Rectal smooth muscle tissue (tissue), 1 donor: ENCODE data around the gene DLGAP1.

Experiments used
- H3K27ac ChIP-seq: one replicate; pipeline ENCODE4 v1.7.0; 2013; ENCODE audit warnings: low read depth, low read length, inconsistent platforms
- H3K27me3 ChIP-seq: one replicate; pipeline ENCODE4 v1.7.0; 2013; ENCODE audit warnings: low read length; ENCODE audit not compliant: control insufficient read depth, insufficient read depth
- H3K36me3 ChIP-seq: one replicate; pipeline ENCODE4 v1.7.0; 2013; ENCODE audit warnings: low read length; ENCODE audit not compliant: control insufficient read depth, insufficient read depth
- H3K4me1 ChIP-seq: one replicate; pipeline ENCODE4 v1.7.0; 2013; ENCODE audit warnings: low read length; ENCODE audit not compliant: control insufficient read depth, insufficient read depth
- H3K4me3 ChIP-seq: one replicate; pipeline ENCODE4 v1.7.0; 2013; ENCODE audit warnings: low read length
- H3K9ac ChIP-seq: one replicate; pipeline ENCODE4 v1.7.0; 2013; ENCODE audit warnings: low read length

DLGAP1 gene

DNA sequence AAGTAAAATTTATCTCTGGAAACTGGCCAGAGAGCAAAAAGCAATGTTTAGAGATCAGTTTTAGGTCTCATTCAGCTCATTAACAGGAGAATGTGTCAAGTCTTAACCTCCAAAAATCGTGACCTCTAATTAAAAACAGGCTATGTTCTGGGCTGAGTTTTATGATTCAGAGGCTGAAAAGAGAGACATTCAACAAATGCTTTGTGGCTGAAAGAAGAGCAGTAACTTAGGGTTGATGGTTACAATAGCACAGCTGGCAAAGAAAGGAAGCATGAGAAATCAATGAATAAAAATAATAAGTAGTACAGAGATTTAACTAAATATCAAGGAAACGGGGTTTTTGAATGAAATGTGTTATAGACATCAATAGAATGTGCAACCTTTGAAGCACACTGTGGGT, 992.1 kb downstream of the DLGAP1 start:
- no peak overlapping the region for H3K9ac ChIP-seq
- no peaks in the 10 kb centered on the region for H3K4me1 ChIP-seq
- no peak overlapping the region for H3K4me3 ChIP-seq
- no peak overlapping the region for H3K27ac ChIP-seq
- no peaks in the 10 kb centered on the region for H3K27me3 ChIP-seq
- no peaks in the 10 kb centered on the region for H3K36me3 ChIP-seq

- no peaks in the 10 kb centered on the region for H3K4me1 ChIP-seq
- H3K27ac ChIP-seq, result no peak overlapping the region
- no peak overlapping the region for H3K9ac ChIP-seq
- no peaks in the 10 kb centered on the region for H3K36me3 ChIP-seq
- no peaks in the 10 kb centered on the region for H3K27me3 ChIP-seq
- H3K4me3 ChIP-seq, result no peak overlapping the region
Measured at GRCh38 chr18:3461704-3462103, 993.4 kb downstream of the DLGAP1 start.

DNA sequence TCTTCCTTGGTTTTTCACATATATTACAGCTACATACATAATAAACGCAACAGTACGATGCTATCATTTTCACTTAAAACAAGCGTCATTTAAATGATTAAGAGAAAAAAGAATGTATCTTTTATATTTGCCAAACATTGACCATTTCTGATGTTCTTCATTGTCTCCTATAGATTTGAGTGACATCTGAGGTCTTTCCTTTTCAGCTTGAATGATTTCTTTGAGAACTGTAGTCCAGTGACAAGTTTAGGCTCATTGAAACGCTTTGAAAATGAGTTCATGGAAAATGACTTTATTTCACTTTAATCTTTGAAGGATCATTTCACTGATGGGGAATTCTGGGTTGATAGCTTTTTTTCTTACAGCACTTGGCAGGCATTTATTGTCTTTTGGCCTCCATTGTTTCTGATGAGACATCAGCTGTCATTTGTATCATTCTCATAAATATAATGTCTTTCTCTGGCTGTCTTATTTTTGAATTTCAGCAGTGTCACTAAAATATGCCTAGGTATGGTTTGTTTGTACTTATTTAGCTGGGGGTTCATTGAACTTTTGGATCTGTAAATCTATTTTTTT, 994.2 kb downstream of the DLGAP1 start:
- Histone ChIP-seq H3K27ac (no peak overlapping the region), H3K27me3 (no peaks in the 10 kb centered on the region), H3K4me1 (peaks cover 8% of the 10 kb centered on the region), H3K36me3 (no peaks in the 10 kb centered on the region), H3K9ac (no peak overlapping the region), H3K4me3 (no peak overlapping the region)

GRCh38 chr18:3458952-3459853, 995.9 kb downstream of the DLGAP1 start:
- Histone ChIP-seq H3K4me1 (peaks cover 20% of the 10 kb centered on the region), H3K27me3 (no peaks in the 10 kb centered on the region), H3K27ac (no peak overlapping the region), H3K4me3 (no peak overlapping the region), H3K9ac (no peak overlapping the region), H3K36me3 (no peaks in the 10 kb centered on the region)

- Histone ChIP-seq H3K27me3 (no peaks in the 10 kb centered on the region), H3K4me3 (no peak overlapping the region), H3K9ac (no peak overlapping the region), H3K4me1 (peaks cover 20% of the 10 kb centered on the region), H3K36me3 (no peaks in the 10 kb centered on the region), H3K27ac (no peak overlapping the region)
Measured at GRCh38 chr18:3458378-3458777, 996.7 kb downstream of the DLGAP1 start.

- Histone ChIP-seq H3K36me3 (no peaks in the 10 kb centered on the region), H3K27ac (no peak overlapping the region), H3K9ac (no peak overlapping the region), H3K4me3 (no peak overlapping the region), H3K27me3 (no peaks in the 10 kb centered on the region), H3K4me1 (peaks cover 20% of the 10 kb centered on the region)
Measured at GRCh38 chr18:3457261-3457724, 997.8 kb downstream of the DLGAP1 start.

DNA sequence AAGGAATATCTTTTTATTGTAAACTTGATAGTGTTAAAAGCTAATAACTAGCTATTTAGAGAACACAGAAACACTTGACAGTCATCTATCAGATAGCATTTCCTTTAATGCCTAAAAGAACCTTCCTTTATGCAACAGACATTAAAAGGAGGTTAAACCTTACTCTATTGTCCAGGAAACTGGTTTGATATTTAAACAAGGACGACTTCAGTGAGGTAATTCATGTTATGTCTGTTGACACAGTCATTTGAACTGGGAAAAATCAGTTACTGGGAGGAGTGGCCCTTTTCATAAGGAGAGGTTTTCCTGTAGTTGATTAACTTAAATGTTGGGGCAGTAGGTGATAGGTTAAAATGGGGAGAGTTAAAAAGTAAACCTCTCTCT, 998.4 kb downstream of the DLGAP1 start:
- peaks cover 20% of the 10 kb centered on the region for H3K4me1 ChIP-seq
- peak overlapping the region; percentile 19 for H3K27ac ChIP-seq
- no peak overlapping the region for H3K9ac ChIP-seq
- no peaks in the 10 kb centered on the region for H3K36me3 ChIP-seq
- H3K4me3 ChIP-seq, result no peak overlapping the region
- no peaks in the 10 kb centered on the region for H3K27me3 ChIP-seq

GRCh38 chr18:3455907-3456685, 999.0 kb downstream of the DLGAP1 start:
- Histone ChIP-seq H3K27ac (peak overlapping the region; percentile 33), H3K4me1 (peaks cover 20% of the 10 kb centered on the region), H3K36me3 (no peaks in the 10 kb centered on the region), H3K4me3 (no peak overlapping the region), H3K27me3 (no peaks in the 10 kb centered on the region), H3K9ac (no peak overlapping the region)

GRCh38 chr18:3455090-3455635, 999.9 kb downstream of the DLGAP1 start:
- Histone ChIP-seq H3K4me3 (no peak overlapping the region), H3K9ac (no peak overlapping the region)

DNA sequence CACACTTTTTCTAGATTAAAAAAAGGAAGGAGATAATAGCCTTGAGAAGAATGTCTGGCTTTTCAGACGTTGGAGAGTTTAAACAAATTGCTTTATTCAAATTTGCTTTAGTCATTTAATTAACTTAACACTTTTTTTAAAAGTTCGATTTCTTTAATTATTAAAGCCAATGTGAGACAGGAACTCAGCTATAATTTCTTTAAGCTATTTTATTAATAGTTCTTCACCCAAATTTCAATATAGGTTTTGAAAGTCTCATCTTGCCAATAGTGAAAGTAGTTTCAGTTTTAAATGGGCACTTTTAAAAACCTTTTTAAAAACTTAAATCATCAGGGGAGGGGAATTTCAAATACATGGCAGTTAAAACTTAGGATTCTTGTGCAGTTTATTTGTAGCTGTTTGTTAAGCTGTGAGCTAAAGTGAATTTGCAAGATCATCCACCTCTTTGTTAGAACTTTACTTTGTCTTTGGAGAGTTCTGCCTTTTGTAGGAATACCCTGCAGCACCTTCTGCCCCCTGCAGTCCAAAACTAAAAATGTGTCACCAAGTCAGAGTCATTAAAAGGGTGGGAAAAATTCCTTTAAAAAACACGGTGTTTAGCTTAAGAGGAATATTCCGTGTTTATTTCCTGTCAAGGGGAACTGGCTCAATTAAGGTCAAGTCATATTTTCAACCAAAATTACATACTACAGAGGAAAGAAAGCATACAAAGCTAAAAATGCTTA, 1000.6 kb downstream of the DLGAP1 start:
- Histone ChIP-seq H3K27me3 (no peaks in the 10 kb centered on the region), H3K4me1 (peaks cover 20% of the 10 kb centered on the region), H3K9ac (no peak overlapping the region), H3K27ac (peak overlapping the region; percentile 99), H3K4me3 (peak overlapping the region; percentile 97), H3K36me3 (no peaks in the 10 kb centered on the region)

More at GRCh38 chr18:3455090-3455635, 999.9 kb downstream of the DLGAP1 start:
- Histone ChIP-seq H3K4me1 (peaks cover 20% of the 10 kb centered on the region), H3K36me3 (no peaks in the 10 kb centered on the region), H3K27ac (peak overlapping the region; percentile 99), H3K27me3 (no peaks in the 10 kb centered on the region)

DNA sequence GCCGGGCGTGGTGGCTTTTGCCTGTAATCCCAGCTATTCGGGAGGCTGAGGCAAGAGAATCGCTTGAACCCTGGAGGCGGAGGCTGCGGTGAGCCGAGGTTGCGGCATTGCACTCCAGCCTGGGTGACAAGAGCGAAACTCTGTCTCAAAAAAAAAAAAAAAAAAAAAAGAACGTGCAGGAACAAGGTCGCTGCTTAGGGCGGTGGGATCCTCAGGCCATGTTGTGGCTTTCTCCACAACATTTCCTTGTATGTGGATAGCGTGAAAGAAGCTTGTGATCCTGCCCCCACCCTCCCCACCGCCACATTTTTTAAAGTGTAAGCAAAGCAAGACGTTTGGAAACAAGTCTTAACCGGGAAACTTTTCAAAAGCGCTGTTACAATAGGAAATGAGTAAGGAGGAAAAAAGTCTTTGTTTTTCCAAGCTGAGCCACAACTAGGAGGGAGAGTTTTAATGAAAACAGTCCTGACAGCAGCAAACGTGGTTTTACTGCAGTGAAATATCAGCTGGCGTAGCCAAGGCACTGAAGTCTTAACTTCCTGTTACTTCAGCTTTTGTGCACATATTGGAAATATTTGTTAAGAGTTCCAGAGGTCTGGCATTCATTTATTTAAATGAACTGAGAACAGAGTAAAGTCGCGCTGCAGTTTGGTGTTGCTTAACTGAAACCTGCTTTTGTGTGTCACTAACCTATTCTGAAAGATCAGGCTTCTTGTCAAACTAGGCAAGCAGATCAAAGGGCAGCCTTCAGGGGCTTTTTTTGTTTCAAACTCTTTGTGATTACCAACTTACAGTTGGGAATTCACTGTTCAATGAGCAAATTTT, 1001.4 kb downstream of the DLGAP1 start:
- Histone ChIP-seq H3K9ac (peak overlapping the region; percentile 57), H3K4me1 (peaks cover 20% of the 10 kb centered on the region), H3K27me3 (no peaks in the 10 kb centered on the region), H3K4me3 (peak overlapping the region; percentile 97), H3K36me3 (no peaks in the 10 kb centered on the region), H3K27ac (peak overlapping the region; percentile 99)
